B cell (primary cell): ENCODE data around the gene EEFSEC.

Experiments
- CTCF ChIP-seq: fragments of 200-600 bp; IDR thresholded peaks from one replicate; pipeline ENCODE4 v1.8.0; 2022; ENCODE audit warnings: antibody characterized with exemption, mild to moderate bottlenecking
- EZH2 ChIP-seq: IDR thresholded peaks from 2 replicates; pipeline ENCODE4 v1.6.1; 2012; ENCODE audit warnings: borderline replicate concordance, low read depth, mild to moderate bottlenecking, moderate library complexity, low read length; ENCODE audit not compliant: insufficient read depth, poor library complexity, severe bottlenecking

DNA sequence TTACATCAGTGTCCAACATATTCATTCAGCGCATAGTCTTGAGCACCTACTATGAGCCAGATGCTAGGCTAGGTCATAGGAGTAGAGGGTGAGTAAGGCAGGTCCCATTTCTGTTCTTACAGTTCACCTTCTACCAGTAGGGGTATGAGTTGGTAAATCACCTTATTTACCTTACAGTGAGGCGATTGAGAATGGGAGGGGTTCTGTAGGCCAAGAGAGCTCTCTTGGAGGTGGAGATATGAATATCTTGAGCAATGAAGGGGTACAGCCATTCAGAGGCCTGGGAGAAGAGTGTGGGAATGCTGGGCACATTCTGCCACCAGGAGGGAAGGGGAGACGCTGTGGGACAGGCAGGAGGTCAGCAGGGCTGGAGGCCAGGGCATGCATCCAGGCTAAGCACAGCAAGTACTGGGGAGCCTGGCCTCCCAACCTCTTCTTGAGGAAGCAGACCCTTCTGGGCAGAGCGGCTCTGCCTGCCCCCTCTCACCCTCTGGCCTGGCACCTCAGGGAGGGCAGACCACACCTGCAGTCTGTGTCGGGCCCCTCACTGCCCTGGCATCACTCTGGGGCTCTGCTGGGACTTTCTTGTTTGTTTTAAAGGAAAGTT lies 123.4 kb downstream of the EEFSEC start:
- TF ChIP-seq CTCF = no peak
- TF ChIP-seq EZH2 = no peak
